GM12891 (cell line): ENCODE measurements around the gene MT3.

Experiments
- DNase-seq: peaks from one replicate; pipeline ENCODE4 v3.0.0; 2011; ENCODE audit warnings: low spot score; ENCODE audit not compliant: insufficient read length
- FAIRE-seq: peaks from 2 replicates; lab custom pipeline; 2011; peaks lifted over from hg19 to GRCh38; lab: Jason Lieb, UNC
- PAX5 ChIP-seq: IDR thresholded peaks from 2 replicates; pipeline ENCODE4 v1.6.1; 2011; ENCODE audit warnings: low read length, moderate library complexity, mild to moderate bottlenecking; ENCODE audit not compliant: insufficient read depth, severe bottlenecking
- POLR2A ChIP-seq: IDR thresholded peaks from 2 replicates; pipeline ENCODE4 v1.6.1; 2011; ENCODE audit warnings: low read depth, low read length, control low read depth
- POLR2AphosphoS5 ChIP-seq: IDR thresholded peaks from 2 replicates; pipeline ENCODE4 v1.6.1; 2011; ENCODE audit warnings: low read depth, low read length, control low read depth
- POU2F2 ChIP-seq: IDR thresholded peaks from 2 replicates; pipeline ENCODE4 v1.6.1; 2011; ENCODE audit warnings: low read depth, mild to moderate bottlenecking, control low read depth, low read length, moderate library complexity
- SPI1 ChIP-seq: IDR thresholded peaks from 2 replicates; pipeline ENCODE4 v1.6.1; 2011; ENCODE audit warnings: low read depth, low read length, control low read depth
- TAF1 ChIP-seq: IDR thresholded peaks from 2 replicates; pipeline ENCODE4 v1.6.1; 2011; ENCODE audit warnings: low read depth, low read length, control low read depth

MT3 gene

GRCh38 chr16:56554441-56554840 is 34.9 kb upstream of the MT3 start:
- DNase-seq (no peak), FAIRE-seq (no peak)
- no peak for TF ChIP-seq POLR2AphosphoS5
- TF ChIP-seq POLR2A, result no peak
- no peak for TF ChIP-seq PAX5
- TF ChIP-seq POU2F2, result no peak
- TF ChIP-seq SPI1, result no peak
- TF ChIP-seq TAF1, result no peak

- TF ChIP-seq SPI1 (no peak), POLR2AphosphoS5 (no peak), TAF1 (no peak), POLR2A (no peak), POU2F2 (no peak), PAX5 (no peak)
- FAIRE-seq, result no peak
- DNase-seq, result no peak
Measured at GRCh38 chr16:56558024-56558747, 31.1 kb upstream of the MT3 start.

- TF ChIP-seq POU2F2 (no peak), SPI1 (no peak), PAX5 (no peak), POLR2AphosphoS5 (no peak), TAF1 (no peak), POLR2A (no peak)
- no peak for DNase-seq
- no peak for FAIRE-seq
Measured at GRCh38 chr16:56559109-56559508, 30.2 kb upstream of the MT3 start.

- DNase-seq, result no peak
- FAIRE-seq, result no peak
- TF ChIP-seq POU2F2 (no peak), POLR2AphosphoS5 (no peak)
Measured at GRCh38 chr16:56560447-56560846, 28.9 kb upstream of the MT3 start.

GRCh38 chr16:56561126-56561525 is 28.2 kb upstream of the MT3 start:
- no peak for FAIRE-seq
- DNase-seq, result no peak
- TF ChIP-seq TAF1 (no peak), POU2F2 (no peak), PAX5 (no peak), POLR2AphosphoS5 (no peak), POLR2A (no peak), SPI1 (no peak)

GRCh38 chr16:56564793-56565477 is 24.4 kb upstream of the MT3 start, which contains the start of gene MT4:
MT4 (plus strand) TSS chr16:56565073; CDS start chr16:56565129, 56 bp downstream.
- DNase-seq, result no peak
- FAIRE-seq, result no peak
- TF ChIP-seq POU2F2, result no peak
- TF ChIP-seq SPI1, result no peak
- TF ChIP-seq TAF1, result no peak
- no peak for TF ChIP-seq PAX5
- TF ChIP-seq POLR2A, result no peak
- no peak for TF ChIP-seq POLR2AphosphoS5

- TF ChIP-seq TAF1 (no peak), SPI1 (no peak), POU2F2 (no peak), PAX5 (no peak), POLR2AphosphoS5 (no peak), POLR2A (no peak)
- DNase-seq, result no peak
- no peak for FAIRE-seq
Measured at GRCh38 chr16:56569971-56570370, 19.4 kb upstream of the MT3 start.

GRCh38 chr16:56571525-56571924 is 17.8 kb upstream of the MT3 start:
- no peak for TF ChIP-seq POU2F2
- TF ChIP-seq POLR2A, result no peak
- no peak for TF ChIP-seq POLR2AphosphoS5
- TF ChIP-seq SPI1, result no peak
- no peak for TF ChIP-seq TAF1
- no peak for TF ChIP-seq PAX5
- DNase-seq, result no peak
- no peak for FAIRE-seq

GRCh38 chr16:56574625-56575024 is 14.7 kb upstream of the MT3 start:
- no peak for DNase-seq
- FAIRE-seq, result no peak
- TF ChIP-seq SPI1 (no peak), POLR2A (no peak), TAF1 (no peak), POLR2AphosphoS5 (no peak), PAX5 (no peak), POU2F2 (no peak)
